ENCODE data around the gene BMI1.

Gene BMI1

GRCh38 chr10:22319980-22320558, 830 bp upstream of the BMI1 start:
- DNase-seq (ENCODE audit: low read depth), result no peak

- no peak for DNase-seq (ENCODE audit: low read depth)
Measured at GRCh38 chr10:22321156-22321923, 441 bp downstream of the BMI1 start.

- no peak for DNase-seq (ENCODE audit: low read depth)
Measured at GRCh38 chr10:22321924-22322640, 1.2 kb downstream of the BMI1 start.

DNA sequence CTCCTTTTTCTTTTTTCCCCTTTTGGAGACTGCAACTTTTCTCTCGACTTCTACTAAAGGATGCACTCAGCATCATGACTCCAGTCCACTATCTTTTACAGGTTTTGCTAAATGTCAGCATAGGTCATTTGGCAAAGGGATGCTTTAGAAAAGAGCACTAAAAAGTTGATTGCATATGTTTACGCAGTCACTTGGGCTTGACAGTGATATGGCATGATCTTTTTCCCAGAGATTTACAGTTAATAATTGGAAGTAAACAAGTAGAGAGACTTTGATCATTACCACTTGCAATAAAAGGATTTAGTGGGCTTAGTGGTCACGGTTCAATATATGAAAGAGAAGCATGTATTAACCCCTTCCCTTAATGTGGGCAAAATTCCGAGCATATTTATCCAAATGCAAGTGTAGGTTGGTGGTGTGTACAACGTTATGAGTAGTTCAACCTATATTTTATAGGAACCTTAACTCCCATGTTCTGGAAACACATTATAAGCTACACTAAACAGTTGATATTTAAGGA, 1.8 kb downstream of the BMI1 start:
- DNase-seq (ENCODE audit: low read depth), result no peak

GRCh38 chr10:22323538-22324305, 2.8 kb downstream of the BMI1 start:
- no peak for DNase-seq (ENCODE audit: low read depth)

- no peak for DNase-seq (ENCODE audit: low read depth)
Measured at GRCh38 chr10:22324413-22324812, 3.5 kb downstream of the BMI1 start.

- no peak for DNase-seq (ENCODE audit: low read depth)
Measured at GRCh38 chr10:22324893-22325271, 4.0 kb downstream of the BMI1 start.

DNA sequence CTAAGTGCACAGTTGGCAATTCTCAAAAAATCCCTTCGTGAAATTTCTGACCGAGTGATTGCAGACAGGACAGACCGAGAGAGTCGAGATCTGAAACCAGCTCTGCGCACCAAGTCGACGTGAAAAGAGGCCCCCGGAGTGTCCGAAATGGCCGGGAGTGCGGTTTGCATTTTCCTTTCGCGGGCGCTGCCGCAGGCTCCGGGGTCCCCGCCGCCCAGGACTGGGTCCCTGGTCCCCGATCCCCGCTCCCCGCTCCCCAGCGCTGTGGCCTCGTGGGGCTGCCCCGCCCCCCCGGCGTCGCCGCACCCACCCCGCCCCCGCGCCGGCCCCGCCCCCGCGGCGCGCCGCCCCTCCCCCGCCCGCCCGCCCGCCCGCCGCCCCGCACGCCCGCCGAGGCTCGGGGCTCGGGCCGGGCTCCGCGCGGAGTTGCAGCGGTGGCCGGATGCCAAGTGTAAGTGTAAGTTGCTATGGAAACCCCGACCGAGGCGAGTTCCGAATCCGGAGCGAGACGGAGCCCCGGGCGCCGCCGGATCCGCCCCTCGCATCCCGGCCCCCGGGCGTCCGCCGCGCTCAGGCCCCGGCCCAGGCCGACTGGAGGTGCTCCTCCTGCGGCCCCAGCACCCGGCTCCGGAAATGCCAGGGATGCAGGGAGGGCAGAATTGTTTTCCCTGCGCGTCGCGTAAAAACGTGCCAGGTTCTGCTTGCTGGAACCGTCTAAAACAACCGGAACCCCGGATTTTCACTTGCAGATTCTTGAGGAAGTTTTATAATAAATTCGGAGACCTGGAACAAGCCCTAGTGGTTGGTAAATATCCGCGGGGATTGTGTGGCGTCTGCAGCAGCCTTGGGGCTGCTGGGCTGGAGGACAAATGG, 4.6 kb downstream of the BMI1 start:
- DNase-seq (ENCODE audit: low read depth), result no peak

DNA sequence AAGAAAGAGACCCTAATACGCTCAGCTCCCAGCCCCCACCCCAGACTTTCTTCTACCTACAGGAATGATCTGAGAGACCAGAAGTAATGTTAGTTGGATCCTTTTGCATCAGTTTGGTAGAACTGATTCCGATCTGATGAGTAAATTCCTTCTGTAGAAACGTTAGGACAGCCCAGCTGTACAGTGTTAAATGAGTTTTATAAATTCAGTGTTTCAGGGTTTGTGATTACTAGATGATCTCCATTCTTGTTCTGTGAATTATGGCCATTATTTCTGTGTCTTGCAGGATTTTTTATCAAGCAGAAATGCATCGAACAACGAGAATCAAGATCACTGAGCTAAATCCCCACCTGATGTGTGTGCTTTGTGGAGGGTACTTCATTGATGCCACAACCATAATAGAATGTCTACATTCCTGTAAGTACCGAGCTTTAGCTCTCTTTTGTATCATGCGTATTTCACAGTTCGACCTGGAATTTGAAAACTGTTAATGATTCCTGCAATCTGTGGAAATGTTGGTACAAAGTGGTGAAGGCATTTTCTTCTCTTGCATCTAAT, 5.3 kb downstream of the BMI1 start:
- DNase-seq (ENCODE audit: low read depth), result no peak

- DNase-seq (ENCODE audit: low read depth), result no peak
Measured at GRCh38 chr10:22329150-22329549, 8.3 kb downstream of the BMI1 start.

- DNase-seq (ENCODE audit: low read depth), result no peak
Measured at GRCh38 chr10:22332116-22332692, 11.3 kb downstream of the BMI1 start.

- DNase-seq (ENCODE audit: low read depth), result no peak
Measured at GRCh38 chr10:22333167-22333974, 12.5 kb downstream of the BMI1 start.

- no peak for DNase-seq (ENCODE audit: low read depth)
Measured at GRCh38 chr10:22333975-22334282, 13.0 kb downstream of the BMI1 start.

DNA sequence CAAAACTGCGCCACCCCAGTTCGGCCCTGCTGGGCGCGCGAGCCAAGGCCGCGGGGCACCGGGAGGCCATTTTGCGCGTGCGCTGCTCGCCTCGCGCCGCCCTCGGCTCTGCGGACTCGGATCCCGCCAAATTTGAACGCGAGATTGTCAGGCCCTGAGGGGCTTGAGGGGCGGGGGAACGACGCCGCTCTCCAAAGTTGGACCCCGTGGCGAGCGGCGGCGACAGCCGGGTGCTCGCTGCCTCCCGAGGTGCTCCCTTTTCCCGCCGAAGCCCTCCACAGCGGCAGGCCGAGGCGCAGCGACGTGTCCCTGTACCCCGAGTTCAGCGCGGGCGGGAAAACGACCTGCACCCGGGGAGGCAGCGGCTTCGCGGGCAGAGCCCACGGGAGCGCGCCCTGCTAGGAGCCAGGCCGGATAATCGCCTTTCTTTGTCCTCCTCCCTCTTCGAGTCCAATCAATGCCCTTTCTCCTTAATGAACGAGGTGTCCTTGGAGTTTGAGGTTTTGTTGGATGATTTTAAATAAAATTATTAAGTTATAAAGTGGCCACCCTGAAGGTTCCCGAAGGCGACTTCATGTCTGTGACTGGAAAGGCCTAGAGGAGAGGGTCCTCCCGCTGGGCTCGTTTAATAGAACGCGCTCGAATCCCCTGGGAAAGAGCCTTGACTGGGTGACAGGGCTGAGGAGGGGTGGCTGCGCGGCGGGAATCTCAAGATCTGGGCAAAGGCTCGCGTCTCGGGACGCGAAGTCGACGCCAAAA, 13.7 kb downstream of the BMI1 start:
- no peak for DNase-seq (ENCODE audit: low read depth)

GRCh38 chr10:22335173-22335933, 14.5 kb downstream of the BMI1 start:
- no peak for DNase-seq (ENCODE audit: low read depth)

DNA sequence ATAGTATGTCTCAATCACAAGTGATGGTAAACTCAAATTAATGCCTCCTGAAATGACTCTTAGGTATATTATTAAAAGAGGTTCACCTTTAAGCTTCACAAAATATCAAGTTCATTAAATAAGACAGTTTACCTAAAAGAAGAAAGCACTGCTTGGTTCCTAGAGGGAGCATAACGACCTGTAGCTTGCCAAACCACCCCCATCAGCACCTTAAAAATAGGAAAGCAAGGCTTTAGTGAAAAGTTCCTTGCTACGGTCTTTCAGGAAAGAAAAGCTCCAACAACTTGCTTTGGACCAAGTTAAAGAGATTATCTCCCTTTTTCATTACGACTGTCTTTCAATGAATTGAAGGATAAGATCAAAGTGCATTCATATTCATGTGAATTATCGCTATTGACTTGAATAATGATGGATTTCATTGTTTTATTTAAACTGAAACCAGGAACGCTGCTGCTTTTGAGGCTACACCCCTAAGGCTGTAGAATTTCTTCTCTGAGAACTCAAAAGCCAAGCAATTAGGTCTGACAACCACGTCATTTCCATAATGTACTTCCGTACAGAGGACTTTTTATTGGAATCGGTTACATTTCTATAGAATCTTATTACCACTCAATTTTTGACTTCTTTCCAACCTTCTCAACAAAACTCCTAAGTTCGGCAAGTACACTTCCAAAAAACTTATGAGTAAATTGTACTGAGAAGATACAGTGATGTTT, 17.4 kb downstream of the BMI1 start:
- no peak for DNase-seq (ENCODE audit: low read depth)

- no peak for DNase-seq (ENCODE audit: low read depth)
Measured at GRCh38 chr10:22338931-22339330, 18.0 kb downstream of the BMI1 start.

Measured in activated T-cell treated with anti-CD3 and anti-CD28 coated beads for 24 hours (primary cell).